Measurements from ENCODE around the gene SPATA3. TPM values are rescaled to one million over a fixed set of nuclear protein-coding genes. Genes with fewer than 3 reads are reported as not detected.

The SPATA3 gene
- total RNA-seq, 1 donor from 2014 or later = not detected

DNA sequence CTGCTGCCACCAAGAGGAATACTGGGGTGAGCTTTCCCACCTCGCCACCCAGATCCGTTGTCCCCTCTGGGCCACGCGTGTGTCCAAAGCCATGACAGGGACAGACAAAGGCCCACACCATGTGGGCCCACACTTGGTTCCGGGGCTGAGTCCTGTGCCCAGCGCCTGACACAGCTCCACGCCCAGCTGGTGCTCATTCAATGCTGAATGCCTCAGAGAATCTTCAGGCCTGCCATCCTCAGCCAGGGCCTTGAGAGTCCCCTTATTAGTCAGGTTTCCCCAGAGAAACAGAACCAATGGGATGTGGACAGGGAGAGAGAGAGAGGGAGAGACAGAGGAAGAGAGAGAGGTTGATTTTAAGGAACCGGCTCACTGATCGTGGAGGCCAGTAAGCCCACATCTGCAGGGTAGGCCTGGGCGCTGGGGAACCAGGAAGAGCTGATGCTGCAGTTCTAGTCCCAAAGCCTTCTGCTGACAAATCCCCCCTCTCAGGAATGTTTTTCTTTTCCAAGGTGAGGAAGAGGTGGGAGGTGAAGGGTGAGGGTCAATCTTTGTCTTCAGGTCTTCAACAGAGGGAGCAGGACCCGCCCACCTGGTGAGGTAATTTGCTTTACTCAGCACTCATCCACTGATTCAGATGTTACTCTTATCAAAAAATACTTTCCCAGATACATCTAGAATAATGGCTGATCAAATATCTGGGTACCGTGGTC, 10.2 kb upstream of the SPATA3 start:
- DNase-seq (ENCODE audit: low read depth) (no peak), FAIRE-seq (no peak)
- H3K36me3 ChIP-seq (ENCODE audit: insufficient read depth, low read length) = no peaks in the 10 kb centered on the region
- Mint-ChIP-seq H3K9me3 (ENCODE audit: unreplicated experiment) (no peaks in the 10 kb centered on the region), H3K36me3 (ENCODE audit: low read depth, unreplicated experiment) (no peaks in the 10 kb centered on the region), H3K4me3 (ENCODE audit: unreplicated experiment) (no peak overlapping the region), H3K4me1 (ENCODE audit: low read depth, unreplicated experiment) (peaks cover 9% of the 10 kb centered on the region), H3K27ac (ENCODE audit: unreplicated experiment) (no peak overlapping the region), H3K27me3 (ENCODE audit: low read depth, unreplicated experiment) (peaks cover 22% of the 10 kb centered on the region)
- H3K9ac ChIP-seq (ENCODE audit: low read length) = no peak overlapping the region
- H3K79me2 ChIP-seq (ENCODE audit: insufficient read depth, low read length) = no peaks in the 10 kb centered on the region
- H3K27me3 ChIP-seq (ENCODE audit: insufficient read depth, low read length) = peaks cover 3% of the 10 kb centered on the region
- no peak overlapping the region for H2AFZ ChIP-seq (ENCODE audit: low read depth, low read length)
- no peak overlapping the region for H3K27ac ChIP-seq (ENCODE audit: low read depth, low read length)
- H3K4me2 ChIP-seq (ENCODE audit: low read length) = no peak overlapping the region
- TF ChIP-seq CTCF (IDR thresholded peaks at IDR 0.05; ENCODE audit: insufficient read depth, low read depth, low read length) (no peak), EZH2 (IDR thresholded peaks at IDR 0.05; ENCODE audit: insufficient read depth, low read length) (no peak)
- H3K4me1 ChIP-seq (ENCODE audit: insufficient read depth, low read length) = peaks cover 4% of the 10 kb centered on the region
- no peak overlapping the region for H3K4me3 ChIP-seq (ENCODE audit: insufficient read depth, low read depth, low read length)
- H4K20me1 ChIP-seq (ENCODE audit: insufficient read depth, low read length) = no peaks in the 10 kb centered on the region
- H3K9me3 ChIP-seq (ENCODE audit: insufficient read depth, low read depth, low read length) = no peaks in the 10 kb centered on the region

- H3K4me2 ChIP-seq (ENCODE audit: low read length) = peak overlapping the region; percentile 87
- peak overlapping the region; percentile 54 for H3K9ac ChIP-seq (ENCODE audit: low read length)
- DNase-seq (ENCODE audit: low read depth) (no peak), FAIRE-seq (no peak)
- H3K4me1 ChIP-seq (ENCODE audit: insufficient read depth, low read length) = peaks cover 4% of the 10 kb centered on the region
- no peaks in the 10 kb centered on the region for H3K79me2 ChIP-seq (ENCODE audit: insufficient read depth, low read length)
- no peaks in the 10 kb centered on the region for H3K36me3 ChIP-seq (ENCODE audit: insufficient read depth, low read length)
- H3K36me3 Mint-ChIP-seq (ENCODE audit: low read depth, unreplicated experiment) = no peaks in the 10 kb centered on the region
- peak overlapping the region; percentile 91 for H2AFZ ChIP-seq (ENCODE audit: low read depth, low read length)
- H3K9me3 Mint-ChIP-seq (ENCODE audit: unreplicated experiment) = no peaks in the 10 kb centered on the region
- no peak for TF ChIP-seq CTCF (IDR thresholded peaks at IDR 0.05; ENCODE audit: insufficient read depth, low read depth, low read length)
- no peak for TF ChIP-seq EZH2 (IDR thresholded peaks at IDR 0.05; ENCODE audit: insufficient read depth, low read length)
- no peaks in the 10 kb centered on the region for H3K9me3 ChIP-seq (ENCODE audit: insufficient read depth, low read depth, low read length)
- peaks cover 8% of the 10 kb centered on the region for H3K27me3 ChIP-seq (ENCODE audit: insufficient read depth, low read length)
- no peak overlapping the region for H3K27ac ChIP-seq (ENCODE audit: low read depth, low read length)
- H3K27ac Mint-ChIP-seq (ENCODE audit: unreplicated experiment) = no peak overlapping the region
- H3K4me3 Mint-ChIP-seq (ENCODE audit: unreplicated experiment) = no peak overlapping the region
- peaks cover 5% of the 10 kb centered on the region for H3K4me1 Mint-ChIP-seq (ENCODE audit: low read depth, unreplicated experiment)
- no peaks in the 10 kb centered on the region for H4K20me1 ChIP-seq (ENCODE audit: insufficient read depth, low read length)
- peak overlapping the region; percentile 47 for H3K4me3 ChIP-seq (ENCODE audit: insufficient read depth, low read depth, low read length)
- peaks cover 26% of the 10 kb centered on the region for H3K27me3 Mint-ChIP-seq (ENCODE audit: low read depth, unreplicated experiment)
Measured at GRCh38 chr2:230986520-230987136, 9.3 kb upstream of the SPATA3 start.

Measured in astrocyte (in vitro differentiated cells and primary cell).